GM18502 (cell line): ENCODE data around the gene ERFL.
"Not testable (repeated sequence)": the region's sequence is repeated elsewhere in the genome, so short reads cannot be mapped to it uniquely, and the experiment has no call there.

Source experiments
- ATAC-seq: cut with Tn5 transposase; IDR thresholded peaks from one replicate; pipeline ENCODE4 v1.9.1; 2021; ENCODE audit warnings: mild to moderate bottlenecking; ENCODE audit not compliant: unreplicated experiment, poor library complexity

Gene ERFL

GRCh38 chr19:41882568-41883462 is 45.4 kb downstream of the ERFL start, which contains the start of gene ARHGEF1:
ARHGEF1 (plus strand) TSS chr19:41883184; CDS start chr19:41888083, 4,899 bp downstream.
- no peak for ATAC-seq

GRCh38 chr19:41880329-41880708 is 47.9 kb downstream of the ERFL start:
- no peak for ATAC-seq

DNA sequence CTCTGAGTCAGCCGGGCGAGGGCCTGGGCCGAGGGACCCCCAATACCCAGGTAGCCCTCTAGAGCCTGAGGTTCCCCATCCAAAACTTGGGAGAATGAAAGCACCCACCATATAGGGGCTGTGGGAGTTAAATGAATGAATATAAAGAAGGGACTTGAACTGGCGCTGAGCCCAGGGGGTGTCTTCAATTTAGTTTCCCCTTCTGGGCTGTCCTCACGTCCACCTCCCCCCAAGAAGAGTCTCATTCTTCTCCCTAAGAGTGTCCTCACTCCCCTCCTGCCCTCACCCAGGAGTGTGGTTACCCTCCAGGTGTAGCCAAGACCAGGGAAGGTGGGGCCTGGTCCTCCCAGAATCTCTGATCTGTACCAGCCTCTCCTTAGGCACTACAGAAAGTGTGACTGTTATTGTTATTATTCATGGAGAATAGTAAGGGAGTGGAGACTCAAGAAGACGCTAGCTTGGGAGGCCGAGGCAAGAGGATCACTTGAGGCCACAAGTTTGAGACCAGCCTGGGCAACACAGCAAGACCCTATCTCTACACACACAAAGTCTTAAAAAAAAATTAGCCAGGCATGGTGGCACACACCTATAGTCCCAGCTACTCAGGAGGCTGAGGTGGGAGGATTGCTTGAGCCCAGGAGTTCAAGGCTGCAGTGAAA is 48.5 kb downstream of the ERFL start:
- no peak for ATAC-seq

- ATAC-seq, result no peak
These were observed 49.2 kb downstream of the ERFL start for GRCh38 chr19:41879080-41879479.

GRCh38 chr19:41877916-41878905 is 50.0 kb downstream of the ERFL start:
- no peak for ATAC-seq

DNA sequence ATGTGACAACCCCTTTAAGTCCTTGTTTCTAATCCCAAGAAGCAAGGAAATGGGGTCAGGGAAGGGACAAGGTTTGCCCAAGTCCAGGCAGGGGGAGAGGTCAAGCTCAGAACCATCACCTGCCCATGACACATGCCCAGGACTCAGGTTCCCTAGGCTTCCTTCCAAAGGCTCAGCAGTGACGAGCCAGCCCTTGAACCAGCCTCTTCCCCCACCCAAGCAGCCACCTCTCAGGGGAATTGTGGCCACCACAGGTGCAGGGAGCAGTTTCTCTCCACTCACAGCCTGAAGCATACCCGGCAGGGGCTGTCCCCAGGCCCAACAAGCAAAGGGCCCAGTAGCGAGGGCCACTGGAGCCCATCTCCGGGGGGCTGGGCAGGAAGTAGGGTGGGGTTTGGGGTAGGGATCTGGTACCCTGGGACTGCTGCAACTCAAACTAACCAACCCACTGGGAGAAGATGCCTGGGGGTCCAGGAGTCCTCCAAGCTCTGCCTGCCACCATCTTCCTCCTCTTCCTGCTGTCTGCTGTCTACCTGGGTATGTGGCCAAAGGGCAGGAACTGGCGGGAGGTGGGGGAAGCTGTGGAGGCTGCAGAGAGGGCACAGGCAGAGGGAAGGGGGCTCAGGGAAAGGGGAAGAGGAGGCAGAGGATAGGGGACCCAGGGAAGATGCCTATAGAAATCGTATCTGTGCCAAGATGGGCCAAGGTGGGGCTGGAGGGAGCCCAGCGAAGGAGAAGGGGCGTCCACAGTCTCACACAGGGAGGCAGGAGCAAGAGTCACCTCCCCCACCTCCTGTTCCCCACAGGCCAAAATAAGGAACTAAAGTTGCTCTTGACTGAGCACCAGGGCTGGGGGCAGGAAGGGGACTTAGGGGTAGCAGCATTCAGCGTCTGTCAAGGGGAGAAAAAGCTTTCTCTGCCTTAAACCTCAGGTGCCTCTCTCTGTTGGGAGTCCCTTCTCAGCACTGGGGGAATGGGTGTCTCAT is 51.1 kb downstream of the ERFL start, which contains the start of gene CD79A:
Gene CD79A (plus strand): TSS at position 433 of the 986 bp plus-strand sequence. CDS start 26 bp downstream, at position 459.
- peak; percentile 64 for ATAC-seq

GRCh38 chr19:41875973-41876372 is 52.3 kb downstream of the ERFL start:
- ATAC-seq, result not testable (repeated sequence)

DNA sequence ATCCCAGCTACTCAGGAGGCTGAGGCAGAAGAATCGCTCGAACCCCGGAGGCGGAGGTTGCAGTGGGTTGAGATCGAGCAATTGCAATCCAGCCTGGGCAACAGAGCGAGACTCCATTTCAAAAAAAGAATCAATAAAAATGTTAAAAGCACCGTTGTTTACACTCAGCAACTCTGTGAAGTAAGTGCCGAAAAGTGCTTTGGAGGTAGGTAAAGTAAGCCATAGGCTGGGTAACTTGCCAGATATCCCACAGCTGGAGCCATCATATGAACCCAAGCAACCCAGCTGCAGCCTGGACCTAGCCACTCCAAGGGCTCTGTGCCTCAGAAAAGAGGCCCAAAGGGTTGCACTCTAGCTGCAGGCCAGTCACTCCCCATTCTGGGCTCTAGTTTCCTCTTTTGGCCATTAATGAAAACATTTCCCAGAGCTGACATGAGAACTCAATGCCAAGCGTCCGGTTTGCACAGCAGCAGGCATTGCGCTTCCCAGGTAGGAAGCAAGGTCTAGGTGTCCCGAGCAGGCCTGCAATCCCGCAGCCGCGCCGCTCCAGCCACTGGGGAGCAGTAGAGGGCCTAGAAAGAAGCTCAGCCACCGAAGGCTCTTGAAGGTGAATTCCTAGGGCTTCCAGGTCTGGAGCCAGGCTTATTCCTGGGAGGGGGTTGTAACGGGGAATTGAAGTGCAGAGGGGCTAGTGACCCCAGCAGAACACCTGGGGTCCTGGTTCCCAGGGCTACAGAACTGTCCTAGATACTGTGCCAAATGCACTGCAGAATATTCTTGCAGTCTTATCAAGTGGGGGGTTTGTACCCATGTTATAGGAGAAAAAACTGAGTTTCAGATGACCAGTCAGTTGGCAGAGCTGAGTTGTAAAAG is 55.2 kb downstream of the ERFL start:
- ATAC-seq, result no peak

GRCh38 chr19:41872384-41872774 is 55.9 kb downstream of the ERFL start:
- no peak for ATAC-seq

- peak; percentile 51 for ATAC-seq
These were observed 56.5 kb downstream of the ERFL start for GRCh38 chr19:41871573-41872383.

- no peak for ATAC-seq
These were observed 57.8 kb downstream of the ERFL start for GRCh38 chr19:41870401-41870873.

- ATAC-seq, result no peak
These were observed 58.8 kb downstream of the ERFL start for GRCh38 chr19:41869374-41869955.

GRCh38 chr19:41868989-41869300 is 59.3 kb downstream of the ERFL start:
- ATAC-seq, result no peak

DNA sequence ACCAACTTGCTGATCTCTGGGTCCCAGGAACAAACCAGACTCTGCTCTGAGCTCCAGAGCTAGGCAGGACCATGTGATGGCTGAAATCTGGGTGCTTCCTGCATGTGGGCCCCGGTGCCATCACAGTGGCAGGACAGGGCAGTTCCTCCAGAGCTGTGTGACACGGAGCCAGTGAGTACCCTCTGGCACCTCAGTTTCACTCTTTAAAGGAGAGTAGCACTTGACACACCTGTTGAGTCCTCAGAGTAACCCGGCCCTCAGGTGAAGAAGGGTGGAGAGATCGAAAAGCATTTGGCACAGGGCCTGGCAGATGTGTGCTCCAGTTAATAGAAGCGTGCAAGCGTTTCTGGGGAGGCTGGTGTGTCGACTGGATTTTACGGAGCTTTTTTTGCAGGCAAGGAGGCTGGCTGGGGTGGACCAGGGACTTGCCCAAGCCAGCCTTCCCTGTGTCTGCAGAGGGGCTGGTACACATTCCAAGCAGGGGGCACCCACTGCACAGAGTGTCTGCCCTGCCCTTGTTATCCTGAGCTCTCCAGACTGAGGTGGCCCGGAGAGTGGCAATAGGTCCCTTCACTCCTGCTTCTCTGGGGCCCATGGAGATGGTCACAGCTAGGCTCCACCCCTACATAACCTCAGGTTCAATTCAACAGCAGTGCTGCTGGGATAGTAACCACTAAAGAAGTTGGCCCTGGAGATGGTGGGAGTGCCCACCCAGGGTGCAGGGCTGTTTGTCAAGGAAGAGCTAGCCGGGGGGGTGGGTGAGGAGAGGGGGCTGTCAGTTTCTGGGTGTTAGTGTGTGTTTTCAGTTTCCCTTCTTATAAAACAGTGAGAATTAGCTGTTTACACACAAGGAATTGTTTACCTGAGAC is 59.9 kb downstream of the ERFL start:
- ATAC-seq, result no peak

DNA sequence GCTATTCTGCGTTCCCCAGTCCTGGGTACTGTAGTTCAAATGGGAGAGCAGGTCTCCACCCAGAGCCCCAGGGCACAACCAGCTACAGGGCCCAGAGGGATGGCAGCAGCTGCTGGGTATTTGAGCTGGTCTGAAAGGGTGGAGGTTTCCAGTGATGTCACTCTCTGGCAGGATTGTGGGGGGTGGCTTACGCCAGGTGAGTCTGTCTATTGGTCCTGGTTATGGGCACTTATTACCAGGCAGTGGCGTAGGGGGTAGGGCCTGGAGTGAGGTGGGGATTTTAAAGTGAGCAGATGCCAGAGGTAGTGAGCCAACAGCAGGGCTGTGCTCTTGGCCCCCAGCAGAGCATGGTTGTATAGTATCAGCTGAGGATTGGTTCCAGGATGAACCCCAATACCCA is 62.0 kb downstream of the ERFL start:
- no peak for ATAC-seq

GRCh38 chr19:41864374-41864773 is 63.9 kb downstream of the ERFL start:
- no peak for ATAC-seq
